Measurements from ENCODE around the gene TMEM53.
A peak's percentile ranks its signal among the peaks of the same experiment; 100 is the strongest.
"Not testable (repeated sequence)": the region's sequence is repeated elsewhere in the genome, so short reads cannot be mapped to it uniquely, and the experiment has no call there.

TMEM53 gene

DNA sequence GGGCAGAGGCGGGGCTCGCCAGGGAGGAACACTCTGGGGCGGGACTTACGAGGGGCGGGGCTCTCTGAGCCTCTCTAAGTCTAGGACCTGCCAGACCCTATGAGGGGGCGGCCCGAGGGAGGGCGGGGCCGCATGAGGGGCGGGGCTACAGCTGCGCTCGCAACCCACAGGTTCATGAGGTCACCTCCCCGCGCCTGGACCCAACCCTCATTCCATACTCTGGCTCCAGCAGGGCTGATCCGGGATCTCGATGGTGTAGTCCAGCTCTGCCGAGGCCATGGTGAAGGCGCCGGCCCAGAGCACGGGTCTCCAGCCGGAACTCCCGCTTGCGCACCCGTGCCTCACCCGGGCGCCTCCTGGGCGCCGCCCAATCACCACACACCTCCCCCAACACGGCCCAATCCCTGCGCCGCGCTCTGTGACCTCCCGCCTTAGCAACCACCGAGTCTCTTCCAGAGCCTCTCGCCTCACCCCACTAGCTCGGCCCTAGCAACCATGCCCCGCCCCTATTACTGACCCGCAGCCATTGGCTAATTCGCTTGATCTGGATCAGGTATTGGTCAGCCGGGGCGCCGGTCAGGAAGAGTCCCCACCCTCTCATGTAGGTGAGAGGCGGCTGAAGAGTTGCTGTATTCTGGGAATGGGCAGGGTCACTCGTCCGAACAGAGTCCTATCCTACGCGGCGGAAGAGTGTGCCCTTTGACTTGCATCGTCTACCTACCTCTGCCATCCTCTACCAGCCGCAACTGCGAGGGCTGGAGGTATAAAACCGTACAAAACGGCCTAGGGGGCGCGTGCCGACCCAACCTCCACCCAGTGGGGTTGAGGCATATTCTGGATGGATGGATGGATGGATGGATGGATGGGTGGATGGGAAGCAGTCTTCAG is at the start of gene TMEM53, which contains the start of gene ARMH1:
Gene TMEM53, minus strand, starts transcription at position 369 of the 888 bp plus-strand sequence. Its CDS starts 90 bp downstream, at position 279.
Gene ARMH1, plus strand, starts transcription at position 602 of the 888 bp plus-strand sequence. CDS start 14,984 bp downstream, outside the sequence.
- peak; percentile 97 to 98 for DNase-seq

DNA sequence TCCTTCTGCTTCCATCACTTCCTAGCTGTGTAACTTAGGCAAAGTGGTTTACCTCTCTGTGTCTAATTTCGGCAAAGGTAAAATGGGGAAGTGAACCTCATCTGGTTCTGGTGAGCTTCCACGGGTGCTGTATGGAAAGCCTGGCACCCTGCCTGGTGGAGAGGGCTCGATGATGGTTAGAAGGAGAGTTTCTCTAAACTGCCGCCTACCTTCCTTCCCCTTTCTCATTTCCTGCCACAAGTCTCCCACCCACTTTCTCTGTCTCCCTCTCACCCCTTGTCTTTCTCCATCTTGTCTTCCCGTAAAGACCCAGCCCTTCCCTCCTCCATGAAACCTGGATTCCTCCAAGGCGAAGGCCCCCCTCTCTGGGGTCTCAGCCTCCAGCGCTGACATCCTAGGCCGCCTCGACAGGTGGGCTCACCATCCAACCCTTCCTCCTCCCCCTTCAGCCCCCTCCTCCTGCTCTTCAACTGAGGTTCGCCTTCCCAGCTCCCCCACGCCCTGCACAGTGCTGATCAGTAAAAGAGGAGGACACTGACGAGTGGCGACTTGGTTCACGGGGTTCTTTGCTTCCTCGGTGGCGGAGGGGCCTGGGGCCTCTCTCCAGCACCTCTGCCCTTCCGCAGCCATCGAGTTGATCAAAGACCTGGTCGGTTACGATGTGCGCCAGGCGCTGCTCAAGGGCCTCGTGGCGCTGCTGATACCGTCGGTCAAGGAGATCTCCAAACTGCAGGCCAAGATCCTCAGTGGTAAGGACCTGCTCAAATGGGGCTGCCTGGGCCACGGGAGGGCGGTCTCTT is 49.4 kb upstream of the TMEM53 start:
- DNase-seq: no peak

DNA sequence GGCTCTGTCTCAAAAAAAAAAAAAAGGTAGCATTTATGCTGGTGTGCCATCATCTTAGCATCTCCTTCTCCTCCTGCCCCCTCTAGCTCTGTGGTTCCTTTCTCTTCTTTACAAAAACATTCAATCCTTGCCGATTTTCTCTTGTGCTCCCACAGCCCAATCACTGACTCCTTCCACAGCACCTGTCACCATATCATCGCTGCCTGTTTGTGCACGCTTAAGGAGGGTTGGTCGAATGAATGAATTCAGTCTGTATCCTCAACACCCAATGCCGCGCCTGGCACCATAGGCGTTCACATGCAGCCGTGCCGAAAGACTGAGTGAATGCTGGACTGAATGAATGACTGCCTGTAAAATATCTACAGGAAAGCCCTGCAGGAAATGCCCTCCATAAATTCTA is 48.8 kb upstream of the TMEM53 start:
- no peak for DNase-seq

- DNase-seq: peak; percentile 80 to 85
Measured at GRCh38 chr1:44721485-44722361, 47.4 kb upstream of the TMEM53 start.

DNA sequence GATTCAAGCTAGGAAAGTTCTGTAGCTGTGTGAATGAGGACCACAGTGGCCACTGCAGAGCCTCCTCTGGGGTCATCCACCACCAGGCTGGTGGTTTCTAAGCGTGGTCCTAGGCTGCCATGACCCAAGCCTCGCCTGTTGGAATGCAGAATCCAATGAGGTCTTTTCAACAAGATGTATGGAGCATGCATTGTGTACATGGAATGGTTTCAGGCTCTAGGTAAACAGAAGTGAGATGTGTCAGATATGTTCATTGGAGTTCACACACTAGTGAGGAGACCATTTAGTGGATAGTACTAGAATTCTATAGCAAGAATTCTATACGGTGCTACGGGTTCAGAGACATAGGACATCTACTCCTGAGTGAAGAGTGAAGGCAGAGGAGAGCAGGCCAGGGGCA is 46.0 kb upstream of the TMEM53 start:
- no peak for DNase-seq

GRCh38 chr1:44719318-44719717 is 45.0 kb upstream of the TMEM53 start:
- no peak for DNase-seq

DNA sequence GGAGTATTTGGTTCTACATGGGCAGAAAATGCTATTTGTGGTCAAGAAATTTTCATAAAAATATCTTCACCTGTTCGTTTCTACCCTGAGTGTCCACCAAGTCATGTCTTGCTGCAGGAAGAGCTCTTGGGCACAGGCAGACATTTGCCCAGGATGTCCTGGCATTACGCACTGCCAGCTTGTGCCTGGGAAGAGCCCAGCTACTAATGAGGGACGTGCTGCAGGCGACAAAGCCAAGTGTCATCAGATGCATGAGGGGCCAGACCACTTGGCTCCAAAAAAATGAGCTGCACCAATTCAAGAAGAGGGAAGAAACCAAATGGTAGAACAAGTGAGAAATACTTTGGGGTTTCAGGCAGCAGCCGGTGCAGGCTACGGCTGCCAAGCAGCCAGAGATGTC is 43.8 kb upstream of the TMEM53 start:
- DNase-seq: no peak

DNA sequence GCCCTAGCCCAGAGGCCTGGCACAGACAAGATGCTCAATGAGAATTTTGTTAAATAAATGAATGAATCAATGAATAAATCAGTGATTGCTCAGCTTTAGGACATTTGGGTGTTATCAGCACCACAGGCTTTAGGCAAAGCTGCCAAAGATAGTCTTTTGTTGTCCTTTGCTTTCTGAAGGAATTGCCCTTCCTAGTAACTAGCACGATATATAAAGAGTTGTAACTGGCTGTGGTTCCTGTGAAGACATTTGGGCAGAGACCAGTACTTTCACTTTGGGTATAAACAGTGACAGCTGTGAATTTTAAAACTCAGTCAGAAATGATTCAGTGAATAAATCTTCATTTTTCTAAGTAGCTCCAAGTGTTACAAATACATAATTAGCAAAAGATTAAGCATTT is 43.4 kb upstream of the TMEM53 start:
- DNase-seq: no peak

DNA sequence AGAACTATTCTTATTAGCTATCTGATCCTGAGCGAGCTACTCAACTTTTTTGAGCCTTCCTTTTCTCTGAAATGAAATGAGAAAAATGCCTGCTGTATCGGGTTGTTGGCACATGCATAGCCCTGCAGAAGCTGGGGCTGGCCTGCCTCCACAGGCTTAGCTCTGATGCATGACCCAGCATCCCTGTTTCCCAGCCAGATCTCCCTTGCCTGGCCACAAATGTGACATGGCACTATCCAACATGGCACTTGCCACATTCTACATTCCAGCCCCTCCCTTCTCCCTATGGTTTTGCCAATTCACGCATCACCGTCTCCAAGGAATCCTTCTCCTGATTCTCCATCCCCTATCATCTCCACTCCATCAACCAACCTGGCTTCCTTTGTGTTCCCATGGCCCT is 42.9 kb upstream of the TMEM53 start:
- DNase-seq: no peak

GRCh38 chr1:44714944-44715571 is 40.8 kb upstream of the TMEM53 start:
- DNase-seq: peak; percentile 29 to 65

DNA sequence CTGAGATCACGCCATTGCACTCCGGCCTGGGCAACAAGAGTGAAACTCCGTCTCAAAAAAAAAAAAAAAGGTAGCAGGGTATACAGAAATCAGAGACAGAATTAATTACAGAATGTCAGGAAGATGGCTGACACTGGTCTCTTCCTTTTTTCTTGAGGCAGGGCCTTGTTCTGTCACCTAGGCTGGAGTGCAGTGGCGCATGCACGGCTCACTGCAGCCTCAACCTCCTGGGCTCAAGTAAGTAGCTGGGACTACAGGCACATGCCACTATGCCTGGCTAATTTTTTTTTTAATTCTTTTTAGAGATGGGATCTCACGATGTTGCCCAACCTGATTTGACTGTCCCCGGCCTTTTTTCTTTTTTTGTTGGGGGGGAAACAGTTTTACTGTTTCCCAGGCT is 40.3 kb upstream of the TMEM53 start:
- no peak for DNase-seq

GRCh38 chr1:44713321-44713781 is 39.1 kb upstream of the TMEM53 start:
- peak in 1 of 2 experiments; percentile 45 for DNase-seq

DNA sequence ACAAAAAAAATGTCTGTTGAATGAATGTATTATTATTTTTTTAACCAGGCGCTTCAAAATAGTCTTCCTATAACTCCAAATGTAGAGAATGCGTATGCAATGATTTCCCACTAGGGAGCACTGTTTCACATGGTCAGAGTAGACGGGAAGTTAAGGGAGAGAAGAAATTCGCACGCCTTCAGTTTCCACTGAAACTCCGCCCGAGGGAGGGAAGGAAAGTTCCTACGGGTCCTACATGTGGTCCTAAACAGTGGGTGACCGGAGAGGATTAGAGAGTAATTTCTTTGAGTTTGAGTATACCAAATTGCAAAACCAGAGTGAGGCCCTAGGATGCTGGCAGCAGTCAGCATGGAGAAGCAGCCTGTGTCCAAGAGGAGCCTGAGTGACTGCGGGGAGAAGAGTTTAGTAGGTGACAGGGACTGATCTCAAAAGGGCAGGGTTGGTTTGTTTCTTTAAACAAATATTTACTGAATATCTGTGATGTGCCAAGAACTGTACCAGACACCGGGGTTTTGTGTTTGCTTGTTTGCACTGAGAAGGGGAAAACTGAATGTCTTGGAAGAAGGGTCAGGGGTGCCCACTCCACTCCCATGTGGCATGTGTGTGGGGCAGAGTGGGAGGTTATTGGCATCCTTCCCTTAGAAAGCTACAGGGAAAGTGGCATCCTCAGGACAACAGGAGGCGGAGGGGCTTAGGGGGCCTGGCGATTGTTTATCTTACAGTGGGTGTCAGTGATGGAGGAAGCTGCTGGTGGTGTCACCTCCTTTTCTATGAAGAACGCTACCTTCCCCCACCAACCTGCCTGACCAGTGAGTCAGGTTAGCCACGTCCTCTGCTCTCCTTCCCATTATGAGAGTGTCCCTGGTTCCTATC is 33.9 kb upstream of the TMEM53 start:
- no peak for DNase-seq

DNA sequence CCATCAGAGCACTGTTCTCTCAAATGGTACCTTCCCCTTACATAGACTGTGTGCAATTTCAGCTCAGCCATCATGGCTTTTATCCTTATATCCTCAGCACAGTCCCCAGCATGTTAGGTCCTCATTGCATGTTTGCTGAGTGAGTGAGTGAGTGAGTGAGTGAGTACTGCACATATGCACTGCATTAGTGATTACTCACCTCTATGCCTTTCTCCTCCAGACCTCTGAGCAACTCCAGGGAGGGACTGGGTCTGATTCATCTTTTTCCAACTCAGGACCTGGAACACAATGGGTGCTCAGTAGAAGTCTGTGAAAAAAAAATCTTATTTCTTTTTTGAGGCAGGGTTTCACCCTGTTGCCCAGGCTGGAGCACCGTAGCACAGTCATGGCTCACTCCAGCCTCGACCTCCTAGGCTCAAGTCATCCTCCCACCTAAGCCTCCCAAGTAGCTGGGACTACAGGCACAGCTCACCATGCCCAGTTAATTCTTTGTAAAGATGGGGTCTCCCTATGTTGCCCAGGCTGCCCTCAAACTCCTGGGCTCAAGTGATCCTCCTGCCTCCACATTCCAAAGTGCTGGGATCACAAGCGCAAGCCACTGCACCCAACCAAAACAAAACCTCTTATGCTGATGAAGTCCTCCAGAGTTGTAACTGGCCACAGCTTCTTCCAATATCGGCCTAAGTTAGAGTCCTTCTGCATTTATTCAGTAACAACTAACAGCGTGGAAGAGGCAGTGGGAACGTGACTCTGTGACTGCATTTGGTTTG is 33.0 kb upstream of the TMEM53 start:
- DNase-seq: no peak

DNA sequence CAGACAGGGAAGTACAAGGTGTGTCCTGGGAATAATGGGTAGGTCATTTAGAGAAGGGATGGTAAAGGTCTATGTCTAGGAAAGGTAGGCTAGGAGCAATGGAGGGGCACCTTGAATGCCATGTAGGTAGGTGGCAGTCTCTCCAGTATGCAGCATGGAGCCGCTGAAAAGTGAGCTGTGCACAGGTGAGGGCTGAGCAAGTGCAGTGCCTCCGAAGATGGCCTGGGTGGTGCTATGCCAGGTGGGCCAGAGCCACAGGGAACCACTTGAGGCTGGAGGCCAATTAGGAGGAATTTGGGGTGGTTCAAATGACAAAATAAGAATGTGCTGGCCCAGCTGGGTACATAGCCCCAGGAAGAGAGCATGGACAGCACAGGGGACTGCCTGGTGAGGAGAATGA is 31.7 kb upstream of the TMEM53 start:
- peak in 1 of 2 experiments; percentile 41 for DNase-seq

DNA sequence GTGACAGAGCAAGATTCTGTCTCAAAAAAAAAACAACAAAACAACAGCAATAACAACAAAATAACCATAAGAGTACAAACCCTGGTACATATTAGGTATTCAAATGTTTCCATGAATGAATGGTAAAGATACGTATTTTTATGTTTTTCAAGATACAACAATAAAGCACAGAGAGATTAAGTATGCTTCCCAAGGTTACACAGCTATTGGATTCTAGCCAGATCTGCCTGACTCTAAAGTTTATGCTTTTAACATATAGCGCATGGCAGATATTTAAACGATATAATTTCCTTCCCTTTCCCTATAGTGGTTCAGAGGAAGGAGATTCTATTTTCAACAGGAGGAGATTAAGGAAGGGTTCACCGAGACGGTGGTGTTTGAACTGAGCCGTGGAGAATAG is 31.2 kb upstream of the TMEM53 start:
- no peak for DNase-seq

GRCh38 chr1:44701141-44701573 is 26.9 kb upstream of the TMEM53 start:
- DNase-seq: no peak

- peak in 1 of 2 experiments; percentile 60 for DNase-seq
Measured at GRCh38 chr1:44700573-44700972, 26.3 kb upstream of the TMEM53 start.

DNA sequence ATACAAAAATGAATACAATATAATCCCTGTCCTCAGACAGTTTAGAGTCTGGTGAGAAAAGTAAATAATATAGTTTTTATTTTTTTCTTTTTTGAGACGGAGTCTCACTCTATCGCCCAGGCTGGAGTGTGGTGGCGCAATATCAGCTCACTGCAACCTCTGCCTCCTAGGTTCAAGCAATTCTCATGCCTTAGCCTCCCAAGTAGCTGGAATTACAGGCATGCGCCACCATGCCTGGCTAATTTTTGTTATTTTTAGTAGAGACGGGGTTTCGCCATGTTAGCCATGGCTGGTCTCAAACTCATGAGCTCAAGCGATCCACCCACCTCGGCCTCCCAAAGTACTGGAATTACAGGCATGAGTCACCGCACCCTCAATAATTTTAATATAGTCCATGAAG is 25.1 kb upstream of the TMEM53 start:
- not testable (repeated sequence) for DNase-seq

DNA sequence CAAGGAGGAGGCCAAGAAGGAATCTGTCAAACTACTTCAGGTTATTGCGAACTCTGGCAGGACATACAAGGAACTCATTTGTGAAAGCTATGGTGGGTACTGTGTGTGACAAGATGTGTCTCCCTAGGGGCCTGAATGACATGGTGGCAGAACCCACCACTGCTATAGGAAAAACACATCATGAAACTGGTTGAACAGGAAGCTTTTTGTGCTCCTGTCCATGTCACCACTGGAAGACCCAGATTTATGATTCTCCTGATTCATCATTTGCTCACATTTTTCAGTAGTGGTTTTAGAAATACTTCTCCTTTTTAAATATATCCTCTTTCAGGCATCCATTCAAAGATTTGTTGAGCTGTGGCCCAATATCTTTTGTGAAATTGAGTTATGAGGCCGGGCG is 23.9 kb upstream of the TMEM53 start:
- DNase-seq: no peak
